IPS DF 4.7 (cell line): ENCODE data around the gene SLC25A38.

Source experiments
- DNase-seq: peaks from one replicate; pipeline ENCODE4 v3.0.0-alpha.2; 2013; ENCODE audit warnings: low spot score; ENCODE audit errors: extremely low read depth

Gene SLC25A38

GRCh38 chr3:39376959-39377634, 6.1 kb upstream of the SLC25A38 start:
- DNase-seq: no peak

DNA sequence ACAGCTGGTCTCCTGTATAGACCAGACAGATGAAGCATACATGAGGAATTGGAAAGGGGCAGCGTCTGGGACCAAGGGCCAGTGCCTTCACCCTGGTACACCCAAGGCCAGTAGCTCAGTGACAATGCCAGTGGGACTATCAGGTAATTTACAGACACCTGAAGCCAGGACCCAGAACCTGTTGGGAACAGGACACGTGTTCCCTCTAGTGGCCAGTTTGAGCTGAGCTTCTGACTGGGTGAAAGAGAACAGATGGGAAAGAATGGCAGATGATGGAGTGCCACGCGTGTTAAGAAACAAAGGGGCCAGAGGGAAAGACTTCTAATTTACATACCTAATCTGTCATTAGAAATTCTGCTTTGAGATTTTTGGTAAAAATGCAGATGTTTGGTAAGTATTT, 5.1 kb upstream of the SLC25A38 start:
- DNase-seq: peak; percentile 72

DNA sequence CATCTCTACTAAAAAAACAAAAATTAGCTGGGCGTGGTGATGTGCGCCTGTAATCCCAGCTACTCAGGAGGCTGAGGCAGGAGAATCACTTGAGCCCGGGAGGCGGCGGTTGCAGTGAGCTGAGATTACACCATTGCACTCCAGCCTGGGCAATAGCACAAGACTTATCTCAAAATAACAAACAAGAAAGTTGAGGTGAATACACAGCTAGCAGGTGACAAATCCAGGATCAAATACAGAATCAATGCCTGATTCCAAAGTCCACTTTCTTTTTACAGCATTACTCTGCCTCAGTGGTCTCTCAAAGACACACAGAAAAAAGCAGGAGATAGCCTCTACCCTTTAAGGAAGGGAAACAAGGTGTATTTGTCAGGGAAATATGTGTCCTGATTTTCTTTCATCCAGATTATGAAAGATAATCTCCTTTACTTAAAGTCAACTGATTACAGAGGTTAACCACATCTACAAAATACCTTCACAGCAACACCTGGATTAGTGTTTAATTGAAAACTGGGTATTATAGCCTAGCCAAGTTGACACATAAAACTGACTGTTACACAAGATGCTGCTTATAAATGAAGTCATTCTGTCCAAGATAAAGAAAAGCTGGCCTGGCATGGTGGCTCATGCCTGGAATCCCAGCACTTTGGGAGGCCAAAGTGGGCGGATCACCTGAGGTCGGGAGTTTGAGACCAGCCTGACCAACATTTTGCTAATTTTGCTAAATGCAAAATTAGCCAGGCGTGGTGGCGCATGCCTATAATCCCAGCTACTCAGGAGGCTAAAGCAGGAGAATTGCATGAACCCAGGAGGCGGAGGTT, 4.0 kb upstream of the SLC25A38 start:
- DNase-seq: no peak

DNA sequence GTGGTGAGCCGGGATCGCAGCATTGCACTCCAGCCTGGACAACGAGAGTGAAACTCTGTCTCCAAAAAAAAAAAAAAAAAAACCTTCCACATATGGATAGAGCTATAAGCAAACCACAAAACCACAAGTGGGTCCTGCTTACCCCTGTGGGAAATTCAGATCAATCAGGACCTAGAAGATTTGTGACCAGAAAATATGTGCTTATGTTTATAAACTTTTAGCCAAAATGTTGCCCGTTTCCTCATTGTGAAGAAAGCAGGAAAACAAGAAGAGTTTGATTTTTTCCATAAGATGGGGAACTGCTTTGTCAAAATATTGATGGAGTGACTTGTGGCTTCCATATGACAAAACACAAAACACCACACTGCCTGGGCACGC, 3.4 kb upstream of the SLC25A38 start:
- DNase-seq: no peak

GRCh38 chr3:39381432-39381831, 1.7 kb upstream of the SLC25A38 start:
- DNase-seq: no peak

DNA sequence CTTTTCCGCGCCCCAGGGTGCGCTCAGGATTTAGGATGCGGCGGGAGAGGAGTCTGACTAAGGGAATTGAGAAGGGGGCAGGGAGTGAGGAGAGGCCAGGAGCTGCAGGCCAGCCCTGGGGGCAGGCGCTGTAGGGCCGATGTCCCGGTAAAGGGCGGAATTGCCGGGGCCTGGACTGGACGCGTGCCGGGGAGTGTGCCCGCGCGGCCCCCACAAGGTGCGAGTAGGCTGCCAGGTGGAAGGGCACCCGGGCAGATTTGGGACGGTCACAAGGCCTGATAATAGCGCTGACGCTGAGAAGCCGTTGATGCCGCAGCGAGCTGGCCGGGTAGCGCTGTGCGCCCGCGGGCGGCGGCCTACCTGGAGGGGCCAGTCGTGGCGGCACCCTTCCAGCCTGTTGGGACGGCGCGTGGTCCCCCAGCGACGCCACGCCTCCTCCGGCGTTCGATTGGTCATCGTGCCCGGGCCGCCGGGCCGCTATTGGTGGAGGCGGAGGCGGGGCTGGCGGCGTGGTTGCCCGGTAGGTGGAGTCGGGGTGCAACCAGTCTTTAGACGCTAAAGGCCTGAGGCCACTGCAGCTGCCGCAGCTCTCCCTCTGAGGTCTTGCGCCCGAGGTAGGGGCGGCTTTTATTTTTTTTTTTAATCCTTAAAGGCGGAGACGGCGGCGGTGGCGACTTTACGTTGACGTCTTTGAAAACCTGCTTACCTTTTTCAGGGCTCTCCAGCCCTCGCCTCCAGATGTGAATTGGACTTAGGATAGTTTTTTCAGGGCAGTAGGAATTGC, 903 bp downstream of the SLC25A38 start:
- DNase-seq: peak; percentile 72

DNA sequence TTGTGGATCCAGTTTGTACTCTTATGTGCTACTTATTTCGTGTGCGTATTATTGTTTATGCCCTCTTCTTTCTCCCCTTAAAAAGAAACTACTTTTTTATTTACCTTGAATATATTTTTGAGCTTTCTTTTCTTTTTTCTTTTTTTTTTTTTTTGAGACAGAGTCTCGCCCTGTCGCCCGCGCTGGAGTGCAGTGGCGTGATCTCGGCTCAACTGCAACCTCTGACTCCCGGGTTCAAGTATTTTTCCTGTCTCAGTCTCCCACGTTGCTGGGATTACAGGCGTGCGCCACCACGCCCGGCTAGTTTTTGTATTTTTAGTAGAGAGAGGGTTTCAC, 1.5 kb downstream of the SLC25A38 start:
- DNase-seq: no peak

DNA sequence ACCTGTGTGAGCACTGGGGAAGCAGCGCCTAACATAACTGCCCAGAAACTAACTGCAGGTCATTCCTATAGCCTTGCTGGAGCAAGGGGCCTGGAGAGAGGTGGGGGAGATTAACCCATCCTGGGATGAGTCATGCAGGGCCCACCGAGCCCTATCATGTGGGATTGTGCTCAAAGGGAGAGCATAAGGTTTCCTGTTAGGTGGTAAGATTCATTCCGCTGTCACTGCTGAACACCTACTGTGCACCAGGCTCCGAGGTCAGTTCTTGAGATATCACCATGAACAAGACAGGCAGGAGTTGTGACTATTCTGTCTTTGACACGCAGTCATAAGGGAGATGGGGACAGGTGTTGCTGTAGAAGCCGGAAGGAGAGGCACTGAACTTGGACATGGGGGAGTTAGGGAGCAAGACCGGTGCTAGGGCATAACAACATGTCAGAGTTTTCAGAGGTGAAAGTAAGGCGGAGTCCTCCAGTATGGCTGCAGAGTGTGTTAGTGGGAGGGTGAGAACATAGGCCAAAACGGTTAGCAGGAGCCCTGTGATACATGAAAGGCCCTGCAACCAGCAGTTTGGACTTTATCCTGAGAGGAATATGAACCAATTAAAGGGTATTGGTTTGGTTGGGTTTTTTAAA, 2.4 kb downstream of the SLC25A38 start:
- DNase-seq: no peak

GRCh38 chr3:39386318-39386717, 3.1 kb downstream of the SLC25A38 start:
- DNase-seq: no peak

GRCh38 chr3:39387411-39387975, 4.3 kb downstream of the SLC25A38 start:
- DNase-seq: no peak

DNA sequence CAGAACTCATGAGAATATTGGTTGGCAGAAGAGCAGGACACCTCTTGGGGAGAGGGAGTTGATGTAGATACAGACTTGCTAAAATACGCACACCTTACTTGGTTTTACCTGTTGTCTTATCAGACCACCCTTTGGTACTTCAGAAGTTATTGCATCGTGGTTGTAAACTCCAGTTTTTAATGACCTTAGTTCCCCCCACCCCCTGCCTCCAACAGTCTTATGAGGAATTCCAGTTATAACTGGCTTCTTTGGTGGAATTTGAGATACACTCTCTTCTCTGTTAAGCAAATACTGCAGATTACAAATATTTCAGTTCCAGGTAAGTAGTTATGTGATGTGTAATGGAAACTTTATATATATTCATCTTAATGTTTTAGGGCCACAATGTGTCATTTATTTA, 5.0 kb downstream of the SLC25A38 start:
- no peak for DNase-seq

DNA sequence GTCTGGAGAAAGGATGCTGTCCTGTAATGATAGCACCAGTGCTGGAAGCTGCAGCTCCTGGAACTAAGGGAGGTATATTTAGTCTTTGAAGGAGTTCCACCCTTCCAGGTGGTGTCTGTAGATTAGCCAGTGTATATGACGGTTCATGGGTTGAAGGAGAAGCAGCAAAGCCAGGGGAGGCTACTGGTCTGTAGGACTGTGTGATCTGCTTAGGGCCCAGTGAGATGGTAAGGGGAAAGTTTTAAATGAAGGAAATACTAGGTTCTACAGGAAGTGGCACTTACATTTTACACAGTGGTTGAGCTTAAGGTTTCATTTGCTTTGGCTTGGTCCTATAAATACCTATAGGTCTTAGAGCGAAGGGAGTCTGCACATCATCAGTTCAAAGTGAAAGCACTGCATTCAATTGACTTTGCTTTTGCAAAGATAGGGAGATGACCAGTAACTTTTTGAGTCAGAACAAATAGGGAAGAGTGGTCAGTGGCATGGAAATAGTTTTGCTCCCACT, 5.6 kb downstream of the SLC25A38 start:
- DNase-seq: no peak

GRCh38 chr3:39390181-39390580, 7.0 kb downstream of the SLC25A38 start:
- DNase-seq: no peak

GRCh38 chr3:39396690-39397089, 13.5 kb downstream of the SLC25A38 start:
- DNase-seq: no peak

- no peak for DNase-seq
Measured at GRCh38 chr3:39398700-39399099, 15.5 kb downstream of the SLC25A38 start.

- no peak for DNase-seq
Measured at GRCh38 chr3:39401983-39402382, 18.8 kb downstream of the SLC25A38 start.

DNA sequence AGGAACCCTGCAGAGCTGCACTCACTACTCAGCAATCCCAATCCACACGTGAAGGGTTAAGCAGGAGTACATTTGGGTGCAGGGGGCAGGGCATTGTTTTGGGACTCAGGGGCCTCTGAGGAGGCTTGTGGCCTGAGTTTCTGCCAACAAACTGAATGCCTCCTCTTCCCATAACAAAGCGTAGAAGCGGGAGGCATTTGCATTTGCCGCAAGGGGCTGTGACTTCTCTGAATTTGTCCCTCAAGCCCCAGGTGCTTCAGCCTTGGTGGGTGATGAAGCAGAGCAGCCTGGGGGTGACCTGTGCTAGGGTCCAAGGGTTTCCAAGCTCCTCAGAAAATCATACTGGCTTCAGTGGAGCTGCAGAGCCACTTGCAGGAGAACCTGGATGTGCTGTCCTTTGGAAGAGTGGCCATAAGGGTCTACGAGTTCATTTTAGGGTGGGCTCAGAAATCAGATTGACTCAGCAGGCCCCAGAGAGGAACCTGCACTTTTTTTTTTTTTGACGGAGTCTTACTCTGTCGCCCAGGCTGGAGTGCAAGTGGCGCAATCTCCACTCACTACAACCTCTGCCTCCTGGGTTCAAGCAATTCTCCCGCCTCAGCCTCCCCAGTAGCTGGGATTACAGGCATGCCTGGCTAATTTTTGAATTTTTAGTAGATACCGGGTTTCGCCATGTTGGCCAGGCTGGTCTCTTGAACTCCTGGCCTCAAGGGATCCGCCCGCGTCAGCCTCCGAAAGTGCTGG, 21.9 kb downstream of the SLC25A38 start:
- no peak for DNase-seq

- no peak for DNase-seq
Measured at GRCh38 chr3:39405687-39406367, 22.7 kb downstream of the SLC25A38 start.

DNA sequence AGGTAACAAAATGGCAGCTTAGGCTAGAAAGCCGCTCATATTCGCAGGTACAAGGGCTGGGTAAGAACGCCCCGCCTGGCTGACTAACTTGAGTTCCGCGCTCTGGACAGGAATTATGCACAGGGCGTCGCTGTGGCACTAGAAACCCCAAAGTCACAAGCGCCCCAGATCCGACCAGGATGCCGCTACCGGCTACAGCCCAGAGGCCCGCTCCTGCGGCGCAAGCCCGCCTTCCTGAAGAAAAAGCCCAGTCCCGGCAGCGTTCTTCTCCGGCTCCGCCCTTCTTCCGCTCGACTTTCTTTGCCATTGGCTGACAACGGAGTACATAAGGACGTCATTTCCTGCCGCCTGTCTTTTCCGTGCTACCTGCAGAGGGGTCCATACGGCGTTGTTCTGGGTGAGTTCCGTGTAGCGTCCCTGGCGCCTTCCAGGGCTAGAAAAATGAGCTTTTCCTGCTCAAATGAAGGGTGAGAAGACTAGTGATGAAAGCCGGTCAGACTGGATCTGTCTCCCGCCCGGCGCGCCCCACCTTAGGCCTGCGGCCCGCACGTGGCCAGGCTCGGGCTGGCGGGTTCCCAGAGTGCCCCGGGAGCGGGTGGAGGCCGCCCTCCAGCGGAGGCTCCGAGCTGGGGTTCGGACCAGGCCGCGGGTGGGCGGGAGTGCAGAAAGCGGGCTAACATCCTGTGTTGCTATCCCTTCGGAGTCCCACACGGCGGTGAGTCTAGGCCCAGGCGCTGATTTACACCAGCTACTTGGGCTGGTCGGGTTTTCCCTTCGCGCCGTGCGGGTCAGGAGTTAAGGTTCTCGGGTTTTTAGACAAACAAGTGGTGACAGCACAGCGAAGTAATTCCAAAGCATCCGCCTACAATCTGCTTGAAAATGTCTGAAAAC, 23.4 kb downstream of the SLC25A38 start, which contains the start of gene RPSA:
Gene RPSA, plus strand, starts transcription at position 353 of the 891 bp plus-strand sequence. CDS start 934 bp downstream, outside the sequence.
- peak; percentile 99 for DNase-seq
